LHCN-M2 (cell line): ENCODE data around the gene USP28. TPM values are rescaled to one million over a fixed set of nuclear protein-coding genes. Genes with fewer than 3 reads are reported as not detected.
"Not testable (repeated sequence)": the region's sequence is repeated elsewhere in the genome, so short reads cannot be mapped to it uniquely, and the experiment has no call there.

Experiments used
- DNase-seq: peaks from one replicate; pipeline ENCODE4 v3.0.0-alpha.2; 2012; ENCODE audit warnings: low read depth
- total RNA-seq: library from RNA; depleted of rRNA; stranded (reverse); fragments of >200 nt; gene quantifications from 2 replicates; pipeline ENCODE4 v1.2.3, GENCODE V29; 2014

USP28 gene
- total RNA-seq, 1 experiment from 2014 or later = 29.2 TPM

- DNase-seq = not testable (repeated sequence)
Measured at GRCh38 chr11:113879446-113879845, 4.1 kb upstream of the USP28 start.

GRCh38 chr11:113877670-113878055, 2.3 kb upstream of the USP28 start:
- no peak for DNase-seq

GRCh38 chr11:113876798-113877669, 1.7 kb upstream of the USP28 start:
- no peak for DNase-seq

GRCh38 chr11:113876074-113876797, 864 bp upstream of the USP28 start:
- DNase-seq = no peak

GRCh38 chr11:113874581-113875233, 665 bp downstream of the USP28 start:
- peak; percentile 36 for DNase-seq

GRCh38 chr11:113874096-113874495, 1.3 kb downstream of the USP28 start:
- DNase-seq = no peak

GRCh38 chr11:113873236-113873626, 2.1 kb downstream of the USP28 start:
- DNase-seq = no peak

GRCh38 chr11:113871336-113871735, 4.0 kb downstream of the USP28 start:
- DNase-seq = no peak

GRCh38 chr11:113867843-113868503, 7.4 kb downstream of the USP28 start:
- no peak for DNase-seq

- DNase-seq = no peak
Measured at GRCh38 chr11:113865873-113866272, 9.5 kb downstream of the USP28 start.

GRCh38 chr11:113864410-113864809, 11.0 kb downstream of the USP28 start:
- DNase-seq = no peak

- peak; percentile 58 for DNase-seq
Measured at GRCh38 chr11:113862435-113862834, 12.9 kb downstream of the USP28 start.

GRCh38 chr11:113859665-113860064, 15.7 kb downstream of the USP28 start:
- no peak for DNase-seq

- no peak for DNase-seq
Measured at GRCh38 chr11:113856966-113857759, 18.2 kb downstream of the USP28 start.

GRCh38 chr11:113855803-113856202, 19.6 kb downstream of the USP28 start:
- DNase-seq = no peak

- DNase-seq = no peak
Measured at GRCh38 chr11:113850188-113850587, 25.2 kb downstream of the USP28 start.

- no peak for DNase-seq
Measured at GRCh38 chr11:113849713-113850112, 25.7 kb downstream of the USP28 start.

GRCh38 chr11:113847580-113847979, 27.8 kb downstream of the USP28 start:
- no peak for DNase-seq

- DNase-seq = no peak
Measured at GRCh38 chr11:113847111-113847510, 28.3 kb downstream of the USP28 start.

- DNase-seq = no peak
Measured at GRCh38 chr11:113841691-113842090, 33.7 kb downstream of the USP28 start.
